SK-N-SH (cell line): ENCODE results near the gene OR5K3.

ENCODE experiments used
- CHD2 ChIP-seq: fragments of 150-350 bp; IDR thresholded peaks from 2 replicates; pipeline ENCODE4 v1.6.1; 2018; ENCODE audit warnings: low read length; ENCODE audit not compliant: partially characterized antibody
- EP300 ChIP-seq, 2 experiments: IDR thresholded peaks; 2 replicates each; pipeline versions ENCODE4 v1.4.0 to v1.6.1; 2012; ENCODE audit warnings: borderline replicate concordance in 1 of 2, low read depth in 1 of 2, low read length in 1 of 2
- FOXM1 ChIP-seq: IDR thresholded peaks from 2 replicates; pipeline ENCODE4 v1.4.0; 2012; ENCODE audit warnings: low read depth, mild to moderate bottlenecking
- TF ChIP-seq, protein P1 (sequence below): fragments of 200-600 bp; sonication (generic); IDR thresholded peaks from 2 replicates; pipeline ENCODE4 v1.6.1; 2017; ENCODE audit warnings: antibody characterized with exemption, mild to moderate bottlenecking, moderate library complexity
- TF ChIP-seq, protein P2 (sequence below): IDR thresholded peaks from 2 replicates; pipeline ENCODE4 v1.4.0; 2012; ENCODE audit warnings: low read depth, borderline replicate concordance

DNA sequence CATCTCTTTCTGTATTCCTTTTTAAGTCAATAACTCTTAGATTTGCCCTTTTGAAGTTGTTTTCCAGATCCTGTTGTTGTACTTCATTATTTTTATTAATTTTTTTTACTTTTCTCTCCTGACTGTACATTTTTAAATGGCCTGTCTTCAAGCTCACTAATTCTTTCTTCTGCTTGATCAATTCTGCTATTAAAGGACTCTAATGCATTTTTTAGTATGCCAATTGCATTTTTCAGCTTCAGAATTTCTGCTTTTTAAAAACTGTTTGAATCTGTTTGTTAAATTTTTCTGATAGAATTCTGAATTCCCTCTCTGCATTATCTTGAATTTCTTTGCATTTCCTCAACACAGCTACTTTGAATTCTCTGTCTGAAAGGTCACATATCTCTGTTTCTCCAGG is 31.2 kb upstream of the OR5K3 start:
- TF ChIP-seq EP300 (IDR thresholded peaks at IDR 0.05; ENCODE audit: borderline replicate concordance in 1 of 2, low read depth in 1 of 2, low read length in 1 of 2) (no peak), FOXM1 (no peak), CHD2 (no peak)
- TF ChIP-seq, protein P1, sequence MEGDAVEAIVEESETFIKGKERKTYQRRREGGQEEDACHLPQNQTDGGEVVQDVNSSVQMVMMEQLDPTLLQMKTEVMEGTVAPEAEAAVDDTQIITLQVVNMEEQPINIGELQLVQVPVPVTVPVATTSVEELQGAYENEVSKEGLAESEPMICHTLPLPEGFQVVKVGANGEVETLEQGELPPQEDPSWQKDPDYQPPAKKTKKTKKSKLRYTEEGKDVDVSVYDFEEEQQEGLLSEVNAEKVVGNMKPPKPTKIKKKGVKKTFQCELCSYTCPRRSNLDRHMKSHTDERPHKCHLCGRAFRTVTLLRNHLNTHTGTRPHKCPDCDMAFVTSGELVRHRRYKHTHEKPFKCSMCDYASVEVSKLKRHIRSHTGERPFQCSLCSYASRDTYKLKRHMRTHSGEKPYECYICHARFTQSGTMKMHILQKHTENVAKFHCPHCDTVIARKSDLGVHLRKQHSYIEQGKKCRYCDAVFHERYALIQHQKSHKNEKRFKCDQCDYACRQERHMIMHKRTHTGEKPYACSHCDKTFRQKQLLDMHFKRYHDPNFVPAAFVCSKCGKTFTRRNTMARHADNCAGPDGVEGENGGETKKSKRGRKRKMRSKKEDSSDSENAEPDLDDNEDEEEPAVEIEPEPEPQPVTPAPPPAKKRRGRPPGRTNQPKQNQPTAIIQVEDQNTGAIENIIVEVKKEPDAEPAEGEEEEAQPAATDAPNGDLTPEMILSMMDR: no peak
- TF ChIP-seq, protein P2, sequence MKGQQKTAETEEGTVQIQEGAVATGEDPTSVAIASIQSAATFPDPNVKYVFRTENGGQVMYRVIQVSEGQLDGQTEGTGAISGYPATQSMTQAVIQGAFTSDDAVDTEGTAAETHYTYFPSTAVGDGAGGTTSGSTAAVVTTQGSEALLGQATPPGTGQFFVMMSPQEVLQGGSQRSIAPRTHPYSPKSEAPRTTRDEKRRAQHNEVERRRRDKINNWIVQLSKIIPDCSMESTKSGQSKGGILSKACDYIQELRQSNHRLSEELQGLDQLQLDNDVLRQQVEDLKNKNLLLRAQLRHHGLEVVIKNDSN: no peak
